Type B pancreatic cell (in vitro differentiated cells): Measurements from ENCODE around the gene CYB5R4. TPM values are rescaled to one million over a fixed set of nuclear protein-coding genes. Genes with fewer than 3 reads are reported as not detected.

Source experiments
- DNase-seq: peaks from one replicate; pipeline ENCODE4 v3.0.0; 2021; ENCODE audit warnings: mixed read lengths; ENCODE audit not compliant: unreplicated experiment; ENCODE audit errors: extremely low spot score
- H3K27ac Mint-ChIP-seq: 2 replicates; pipeline ENCODE4 v1.8.0; 2021; ENCODE audit warnings: mild to moderate bottlenecking, mixed read lengths
- H3K27me3 Mint-ChIP-seq: 2 replicates; pipeline ENCODE4 v1.8.0; 2021; ENCODE audit warnings: mixed read lengths
- H3K36me3 Mint-ChIP-seq: 2 replicates; pipeline ENCODE4 v1.8.0; 2021; ENCODE audit warnings: mixed read lengths
- H3K4me1 Mint-ChIP-seq: one replicate; pipeline ENCODE4 v1.8.0; 2021; ENCODE audit warnings: mixed read lengths; ENCODE audit not compliant: unreplicated experiment
- H3K4me3 Mint-ChIP-seq: 2 replicates; pipeline ENCODE4 v1.8.0; 2021; ENCODE audit warnings: mild to moderate bottlenecking, mixed read lengths
- H3K9me3 Mint-ChIP-seq: 2 replicates; pipeline ENCODE4 v1.8.0; 2021; ENCODE audit warnings: mixed read lengths
- CTCF ChIP-seq: fragments of 200-600 bp; sonication (generic); conservative IDR thresholded peaks from 2 replicates; pipeline ENCODE4 v1.5.0; 2021; ENCODE audit warnings: antibody characterized with exemption, mild to moderate bottlenecking
- total RNA-seq: library from RNA; stranded (reverse); gene quantifications from 2 replicates; pipeline ENCODE4 v1.2.1, GENCODE V29; 2021; ENCODE audit warnings: low replicate concordance

The CYB5R4 gene
- total RNA-seq, 1 donor from 2014 or later, result 9.0 TPM

DNA sequence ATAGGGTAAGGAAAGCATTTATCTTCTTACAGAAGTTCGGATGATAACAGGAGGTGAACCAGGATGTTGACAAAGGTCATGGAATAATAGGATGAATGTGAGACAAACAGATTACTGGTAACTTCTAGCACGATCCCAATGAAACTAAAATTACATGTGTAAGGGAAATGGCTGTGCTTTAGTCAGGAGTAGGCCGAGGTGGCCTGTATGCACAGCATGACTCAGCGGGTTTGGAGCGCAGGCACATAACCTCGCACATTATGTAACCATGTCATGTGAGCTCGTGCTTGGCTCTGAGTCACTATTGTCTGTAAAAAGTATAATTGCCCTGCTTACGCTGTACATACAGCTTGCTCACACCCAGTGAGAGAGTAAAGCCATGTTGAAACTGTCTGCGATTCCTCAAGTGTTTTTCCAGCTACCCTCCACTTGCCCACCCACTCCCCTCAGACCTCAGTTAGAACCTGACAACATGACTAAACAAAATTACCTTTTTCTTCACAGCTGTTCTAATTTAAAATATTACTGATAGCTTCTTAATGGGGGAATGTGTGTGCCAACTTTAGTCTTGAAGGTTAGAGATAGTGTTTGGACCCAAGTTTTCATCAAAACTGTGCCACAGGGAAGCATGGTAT lies 8.2 kb downstream of the CYB5R4 start:
- no peak overlapping the region for H3K4me3 Mint-ChIP-seq
- TF ChIP-seq CTCF, result no peak
- no peak overlapping the region for H3K27ac Mint-ChIP-seq
- H3K27me3 Mint-ChIP-seq, result no peaks in the 10 kb centered on the region
- DNase-seq, result no peak
- H3K9me3 Mint-ChIP-seq, result peaks cover 7% of the 10 kb centered on the region
- H3K4me1 Mint-ChIP-seq, result no peaks in the 10 kb centered on the region
- H3K36me3 Mint-ChIP-seq, result peaks cover 9% of the 10 kb centered on the region

DNA sequence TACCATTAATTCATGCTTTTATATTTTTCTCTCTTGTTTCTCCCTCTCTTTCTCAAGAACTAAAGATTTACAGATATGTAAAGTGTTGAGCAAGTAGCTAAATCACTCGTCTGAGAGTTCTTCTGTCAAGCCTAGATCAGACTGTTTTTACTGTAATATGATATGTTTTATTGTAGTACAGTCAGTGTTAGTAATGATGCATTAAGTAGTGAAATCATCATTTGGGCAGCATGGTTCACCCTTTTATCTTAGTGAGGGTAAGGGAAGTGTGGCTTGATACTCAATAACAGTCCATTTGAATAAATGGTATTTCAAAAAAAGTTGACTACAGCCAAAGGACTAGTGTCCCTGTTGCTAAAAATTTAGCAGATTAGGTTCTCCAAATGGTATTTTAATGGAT lies 9.2 kb downstream of the CYB5R4 start:
- no peak overlapping the region for H3K27ac Mint-ChIP-seq
- H3K4me1 Mint-ChIP-seq, result no peaks in the 10 kb centered on the region
- no peaks in the 10 kb centered on the region for H3K27me3 Mint-ChIP-seq
- peaks cover 9% of the 10 kb centered on the region for H3K36me3 Mint-ChIP-seq
- peaks cover 7% of the 10 kb centered on the region for H3K9me3 Mint-ChIP-seq
- no peak for DNase-seq
- no peak overlapping the region for H3K4me3 Mint-ChIP-seq
- TF ChIP-seq CTCF, result no peak

GRCh38 chr6:83870649-83871048 lies 11.2 kb downstream of the CYB5R4 start:
- Mint-ChIP-seq H3K4me3 (no peak overlapping the region), H3K27ac (no peak overlapping the region), H3K9me3 (peaks cover 7% of the 10 kb centered on the region), H3K27me3 (no peaks in the 10 kb centered on the region), H3K4me1 (no peaks in the 10 kb centered on the region), H3K36me3 (peaks cover 9% of the 10 kb centered on the region)
- no peak for DNase-seq
- no peak for TF ChIP-seq CTCF

DNA sequence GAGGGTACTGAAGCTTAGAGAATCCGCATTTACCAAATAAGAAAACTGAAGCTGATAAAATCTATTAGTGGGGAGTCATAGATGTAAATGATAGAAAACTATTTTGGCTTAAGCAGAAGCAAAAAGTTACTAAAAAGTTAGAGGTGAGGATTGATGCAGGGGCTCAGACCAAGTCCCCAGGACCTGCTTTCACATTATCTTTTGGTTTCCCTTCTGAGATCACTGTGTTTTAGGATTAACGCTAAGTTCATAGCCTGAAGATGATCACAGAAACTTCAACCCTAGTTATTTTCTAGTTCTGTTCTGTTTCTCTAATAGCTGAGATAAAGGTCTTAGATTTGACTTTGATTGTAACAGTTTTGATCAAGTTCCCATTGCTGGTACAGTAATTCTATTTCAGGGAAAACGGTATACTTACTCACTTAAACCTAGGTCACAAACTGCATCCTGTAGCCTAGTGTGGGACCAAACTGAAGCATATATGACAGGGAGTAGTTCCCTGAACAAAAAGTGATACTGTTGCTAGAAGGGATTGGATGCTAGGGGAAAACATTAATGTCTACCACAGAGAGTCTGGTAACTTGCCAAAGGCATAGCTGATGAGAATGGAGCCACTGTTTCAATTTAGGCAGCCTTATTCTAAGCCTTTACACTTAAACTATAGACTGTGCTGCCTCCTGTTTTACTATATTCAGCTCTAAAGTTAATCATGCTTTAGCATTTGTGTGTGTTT lies 13.1 kb downstream of the CYB5R4 start:
- Mint-ChIP-seq H3K36me3 (peaks cover 3% of the 10 kb centered on the region), H3K4me1 (no peaks in the 10 kb centered on the region), H3K27me3 (no peaks in the 10 kb centered on the region), H3K27ac (no peak overlapping the region), H3K9me3 (peaks cover under 1% of the 10 kb centered on the region), H3K4me3 (no peak overlapping the region)
- DNase-seq, result no peak
- TF ChIP-seq CTCF, result no peak

DNA sequence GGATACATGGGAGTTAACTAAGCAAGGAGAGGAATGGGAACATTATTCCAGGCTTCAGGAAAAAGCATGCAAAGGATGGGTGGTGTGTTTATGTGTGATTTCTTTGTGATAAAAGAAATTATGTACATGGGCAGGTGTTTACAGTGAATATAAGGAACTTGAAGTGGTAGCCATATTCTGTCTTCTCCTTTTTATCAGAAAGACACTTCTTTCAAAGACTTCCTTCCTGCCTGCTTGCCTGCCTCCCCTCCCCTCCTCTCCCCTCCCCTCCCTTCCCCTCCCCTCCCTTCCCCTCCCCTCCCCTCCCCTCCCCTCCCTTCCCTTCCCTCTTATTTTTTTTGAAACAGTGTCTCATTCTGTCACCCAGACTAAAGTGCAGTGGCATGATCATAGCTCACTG lies 14.4 kb downstream of the CYB5R4 start:
- TF ChIP-seq CTCF, result no peak
- no peak for DNase-seq
- Mint-ChIP-seq H3K4me3 (no peak overlapping the region), H3K27ac (no peak overlapping the region), H3K36me3 (peaks cover 3% of the 10 kb centered on the region), H3K27me3 (no peaks in the 10 kb centered on the region), H3K4me1 (no peaks in the 10 kb centered on the region), H3K9me3 (no peaks in the 10 kb centered on the region)
